Fibroblast of gingiva (primary cell): ENCODE data around the gene POU3F3.

Experiments
- DNase-seq: peaks from one replicate; pipeline ENCODE4 v3.0.0-alpha.2; 2011; ENCODE audit warnings: low read depth

Gene POU3F3

DNA sequence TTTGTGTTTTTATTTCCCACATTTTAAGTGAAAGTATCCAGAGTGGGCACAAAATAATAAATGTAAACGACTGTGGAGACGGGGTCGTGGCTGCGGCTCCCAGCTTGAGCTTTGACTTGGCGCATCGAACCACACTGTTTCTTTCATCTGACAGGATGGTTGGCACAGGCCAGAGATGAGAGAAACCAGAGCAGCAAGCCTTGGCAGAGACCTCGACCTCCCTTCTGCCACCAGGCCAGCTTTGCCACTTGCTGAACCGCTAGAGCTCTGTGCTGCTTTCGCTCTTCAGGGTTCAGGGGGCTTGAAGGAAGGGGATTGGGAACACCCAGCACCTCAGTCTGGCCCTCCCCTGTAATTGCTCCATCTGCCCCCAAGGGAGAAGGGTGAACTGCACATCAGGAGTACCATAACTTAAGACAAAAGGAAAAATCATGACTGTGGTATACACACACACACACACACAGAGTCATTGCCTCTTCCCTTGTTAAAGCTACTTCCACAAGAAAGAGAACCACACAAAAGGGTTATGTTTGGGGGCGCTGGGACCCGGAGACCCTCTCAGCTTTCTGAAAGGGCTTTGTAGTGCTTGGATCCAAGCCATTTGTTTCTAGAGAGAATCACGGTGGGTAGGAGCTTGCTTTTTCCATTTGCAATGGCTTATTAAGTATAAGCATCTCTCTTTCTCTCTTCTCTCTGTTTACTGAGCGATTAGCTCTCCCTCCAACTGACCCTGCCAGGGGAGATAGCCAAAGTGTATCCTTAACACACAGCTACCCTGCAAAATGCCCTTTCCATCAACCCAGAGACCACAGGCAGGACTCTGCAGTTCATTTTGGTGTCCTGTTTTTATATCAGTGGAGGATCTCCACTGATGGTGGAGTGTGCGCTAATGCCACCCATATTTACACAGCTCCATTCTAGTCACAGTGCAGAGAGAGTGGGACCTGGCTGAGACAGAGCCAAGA, 23.0 kb downstream of the POU3F3 start:
- DNase-seq, result no peak

DNA sequence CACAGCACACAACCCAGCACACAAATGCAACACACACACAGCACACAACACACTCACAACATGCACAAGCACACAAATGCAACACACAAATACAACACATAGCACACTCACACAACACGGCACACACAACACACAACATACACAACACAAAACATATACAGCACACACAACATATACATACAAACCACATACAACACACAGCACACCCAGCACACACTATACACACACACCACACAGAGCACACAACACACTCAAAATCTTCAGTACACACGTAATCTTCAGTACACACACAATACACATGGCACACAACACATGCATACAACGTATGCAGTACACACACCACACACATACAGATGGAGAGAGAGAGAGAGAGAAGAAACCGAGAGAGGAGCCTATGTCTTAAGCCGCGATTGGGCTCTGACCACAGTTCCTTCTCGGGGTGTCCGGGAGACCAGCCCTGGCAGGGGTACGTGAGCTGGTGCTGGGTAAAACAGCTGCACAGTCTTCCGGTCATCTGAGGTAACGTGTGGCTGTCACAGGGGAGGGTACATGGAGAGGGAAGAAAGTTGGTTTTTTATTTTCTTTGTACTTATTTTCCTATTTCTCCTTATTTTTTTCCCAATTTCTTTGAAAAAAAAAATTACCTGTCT, 25.1 kb downstream of the POU3F3 start:
- no peak for DNase-seq

DNA sequence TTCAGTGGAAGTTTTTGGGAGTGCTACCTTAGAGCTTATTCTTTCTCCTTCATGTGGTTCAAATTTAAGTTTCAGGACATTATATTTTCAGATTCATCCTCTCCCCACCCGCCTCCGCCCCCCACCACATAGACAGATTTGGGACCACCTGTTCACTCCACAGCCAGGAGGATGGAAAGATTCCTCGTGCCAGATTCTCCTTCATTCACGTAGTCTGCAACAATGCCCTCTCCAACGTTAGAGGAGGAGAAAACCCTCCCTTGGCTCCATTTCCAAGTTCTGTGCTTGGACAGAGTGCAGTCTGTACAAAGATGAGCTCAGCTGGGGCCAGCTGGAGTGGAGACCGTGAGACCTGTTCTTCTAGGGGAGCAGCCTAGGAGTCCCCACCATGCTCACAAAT, 26.2 kb downstream of the POU3F3 start:
- DNase-seq, result no peak

DNA sequence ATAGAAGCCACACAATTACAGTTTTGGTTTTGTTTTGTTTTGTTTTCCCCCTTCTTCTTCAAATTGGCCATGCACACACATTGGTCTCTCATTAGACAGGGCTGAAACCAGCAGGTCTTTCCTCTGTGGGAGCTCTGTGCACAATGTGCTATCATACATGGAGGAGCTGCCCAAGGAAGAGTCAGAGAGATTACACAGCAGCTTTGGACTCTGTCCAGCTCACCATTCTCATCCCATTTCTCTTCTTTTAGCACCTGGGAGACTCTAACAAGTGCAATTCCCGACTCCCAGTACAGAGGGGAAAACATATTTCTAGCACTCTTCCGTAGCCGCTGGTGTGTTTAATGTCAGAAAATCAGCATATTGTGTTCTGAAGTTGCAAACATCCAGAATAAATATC, 29.4 kb downstream of the POU3F3 start:
- DNase-seq, result no peak

GRCh38 chr2:104885119-104885782, 31.3 kb downstream of the POU3F3 start:
- DNase-seq, result no peak

DNA sequence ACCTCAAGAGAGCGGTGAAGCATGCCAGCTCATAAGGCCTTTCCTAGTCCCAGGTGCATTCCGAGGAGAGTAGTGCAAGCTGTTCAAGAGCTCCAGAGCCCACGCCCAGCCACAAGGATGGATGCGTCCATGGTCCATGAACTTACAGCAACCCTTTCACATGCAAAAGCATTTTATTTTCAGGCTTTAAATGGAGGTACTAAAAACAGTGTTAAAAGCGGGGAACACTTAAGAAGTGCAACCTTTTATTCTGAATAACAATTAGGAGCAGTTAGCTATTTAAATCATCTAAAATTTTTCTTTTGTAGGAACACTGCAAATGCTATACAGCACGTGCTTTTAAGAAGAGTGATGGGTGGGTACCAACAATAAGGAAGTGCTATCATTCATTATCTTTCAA, 33.8 kb downstream of the POU3F3 start:
- no peak for DNase-seq

GRCh38 chr2:104888489-104889258, 34.8 kb downstream of the POU3F3 start:
- DNase-seq, result no peak

DNA sequence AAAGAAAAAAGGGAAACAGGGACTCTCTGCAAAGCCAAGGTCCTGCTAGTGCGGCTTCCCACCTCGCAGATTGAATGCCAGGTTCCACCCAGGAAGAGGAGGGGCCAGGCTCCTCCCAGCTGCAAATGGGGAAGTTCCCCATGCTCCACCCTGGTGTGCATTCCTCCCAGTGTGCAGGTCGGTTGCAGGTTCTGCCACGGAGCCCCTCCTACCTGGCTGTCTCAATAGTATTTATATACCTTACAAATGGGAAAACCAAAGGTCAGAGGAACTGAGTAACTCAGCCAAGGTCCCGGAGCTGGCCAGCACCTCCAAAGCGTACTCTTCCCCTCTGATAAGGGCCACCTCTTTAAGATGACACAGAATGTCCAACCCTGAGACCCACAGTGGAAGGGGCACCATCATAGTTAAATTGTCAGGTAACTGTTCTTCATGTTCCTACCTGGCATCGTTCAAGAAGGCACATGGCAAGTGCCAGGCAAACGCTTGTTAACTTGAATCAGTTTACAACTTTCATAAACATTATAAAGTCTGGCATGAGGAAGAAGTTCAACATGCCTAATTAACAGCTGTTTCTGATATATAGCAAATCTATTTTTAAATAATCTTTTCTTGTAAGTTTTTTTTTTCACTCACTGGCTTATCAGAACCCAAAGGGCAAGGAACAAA, 35.5 kb downstream of the POU3F3 start:
- DNase-seq, result no peak

DNA sequence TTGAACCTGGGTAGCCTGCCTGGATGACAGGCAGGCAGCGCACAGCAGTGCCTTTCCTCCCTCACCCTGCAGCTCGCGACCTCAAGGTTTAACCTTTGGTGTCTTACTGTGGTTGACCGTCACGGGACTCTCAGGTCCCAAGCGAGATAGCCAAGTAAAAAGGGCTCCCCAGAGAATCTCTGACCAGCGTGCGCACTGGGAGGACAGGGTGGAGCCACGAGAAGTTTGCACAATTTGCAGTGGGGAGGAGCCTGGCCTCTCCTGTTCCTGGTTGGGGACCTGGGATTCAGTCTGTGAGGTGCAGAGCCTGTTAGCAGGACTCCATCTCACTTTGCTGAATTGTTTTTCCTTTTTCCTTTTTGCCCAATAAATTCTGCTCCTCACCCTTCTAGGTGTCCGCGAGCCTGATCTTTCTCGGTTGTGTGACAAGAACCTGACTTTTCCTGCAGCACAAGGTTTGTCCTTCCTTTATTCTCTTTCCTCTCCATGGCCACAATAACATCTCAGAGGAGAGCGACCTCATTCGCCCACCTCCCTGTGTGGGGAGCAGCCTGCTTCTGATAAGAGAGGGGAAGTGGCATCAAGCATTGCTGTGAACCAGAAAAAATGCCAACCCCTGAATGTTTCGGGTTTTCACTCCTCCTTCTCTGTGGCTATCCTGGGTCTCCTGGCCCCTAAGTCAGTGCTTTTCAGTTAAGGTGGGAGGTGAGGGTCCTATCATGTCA, 36.2 kb downstream of the POU3F3 start:
- DNase-seq, result no peak

- no peak for DNase-seq
Measured at GRCh38 chr2:104890685-104891069, 36.8 kb downstream of the POU3F3 start.

- no peak for DNase-seq
Measured at GRCh38 chr2:104891145-104891544, 37.2 kb downstream of the POU3F3 start.

DNA sequence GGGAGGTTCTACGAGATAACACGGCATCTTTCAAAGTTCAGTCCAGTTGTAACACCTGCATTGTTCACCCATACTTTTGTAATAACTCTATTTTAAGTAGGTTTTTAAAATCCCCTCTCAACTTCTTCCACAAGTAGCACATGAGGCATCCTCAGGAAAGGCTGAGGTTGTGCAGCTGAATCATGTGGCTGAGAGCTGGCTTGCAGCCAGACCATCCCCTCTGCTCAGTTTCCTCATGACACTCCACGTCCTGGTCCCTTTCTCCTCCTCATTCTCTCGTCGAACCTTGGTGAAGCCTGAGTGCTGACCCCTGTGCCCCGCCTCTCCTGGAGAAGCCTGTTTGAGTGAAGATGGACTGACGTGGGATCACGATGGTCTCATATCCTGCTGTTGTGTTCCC, 42.5 kb downstream of the POU3F3 start:
- DNase-seq, result no peak

- DNase-seq, result peak; percentile 94
Measured at GRCh38 chr2:104897515-104898184, 43.7 kb downstream of the POU3F3 start.

GRCh38 chr2:104900608-104901007, 46.7 kb downstream of the POU3F3 start:
- DNase-seq, result no peak

DNA sequence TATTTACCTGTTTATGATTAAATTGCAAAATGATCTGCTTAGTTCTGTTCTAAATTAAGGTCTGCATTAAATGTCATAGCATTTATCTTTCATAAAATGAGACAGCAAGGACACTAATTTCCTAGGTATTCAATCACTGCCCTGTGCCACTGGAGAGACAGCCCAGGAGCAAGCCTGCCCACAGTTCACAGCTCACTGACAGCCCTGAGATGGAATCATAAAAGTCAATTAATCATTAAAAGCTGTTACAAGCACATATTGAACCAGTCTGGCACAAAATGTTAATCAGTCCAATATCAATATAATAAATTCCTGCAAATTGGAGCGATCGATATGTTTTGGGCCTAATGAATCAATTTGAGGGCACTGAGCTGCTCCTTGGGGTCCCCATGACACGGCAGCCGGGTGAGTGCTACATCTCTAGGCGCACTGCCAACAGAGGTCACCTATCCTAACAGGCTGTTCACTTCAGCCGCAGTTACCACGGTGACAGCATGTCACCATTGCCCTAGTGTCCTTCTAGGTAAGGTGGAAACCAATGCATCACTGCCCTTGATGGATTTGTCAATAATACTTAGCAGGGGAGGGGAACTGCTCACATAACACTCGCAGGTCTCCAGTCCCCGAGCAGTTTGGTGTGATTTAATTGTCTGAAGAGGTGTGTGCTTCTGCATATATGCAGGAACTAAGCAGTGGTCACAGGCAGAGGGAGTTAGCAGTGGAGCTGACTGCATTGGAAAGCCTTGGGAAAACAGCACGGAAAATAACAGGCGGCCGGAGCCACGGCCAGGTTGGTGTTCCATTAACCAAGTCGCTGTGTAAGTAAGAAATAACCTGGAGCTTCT, 47.3 kb downstream of the POU3F3 start:
- no peak for DNase-seq

DNA sequence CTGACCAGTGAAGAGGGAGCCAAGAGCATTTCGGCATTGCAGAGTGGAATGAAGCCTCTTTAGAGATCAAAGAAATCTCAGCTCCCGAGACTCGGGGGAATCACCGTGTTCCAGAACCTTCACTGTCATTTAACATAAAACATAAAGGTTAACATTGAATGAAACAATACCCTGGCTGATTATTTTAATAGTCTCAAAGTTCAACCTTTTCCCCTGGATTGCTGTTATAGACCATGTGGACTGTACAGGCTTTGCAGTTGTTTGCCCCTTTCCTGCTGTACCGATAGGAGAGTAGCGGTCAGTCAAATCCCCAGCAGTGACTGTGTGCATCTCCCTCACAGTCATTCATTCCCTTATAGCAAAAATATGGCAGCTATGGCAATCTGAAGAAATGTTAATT, 48.4 kb downstream of the POU3F3 start:
- no peak for DNase-seq
